ENCODE measurements around the gene FGGY. TPM values are rescaled to one million over a fixed set of nuclear protein-coding genes. Genes with fewer than 3 reads are reported as not detected.

FGGY gene
- total and polyA plus RNA-seq, 2 donors (not counting 1 experiment from before 2014, with no cell fraction given), result 6.1 to 38.5 TPM

DNA sequence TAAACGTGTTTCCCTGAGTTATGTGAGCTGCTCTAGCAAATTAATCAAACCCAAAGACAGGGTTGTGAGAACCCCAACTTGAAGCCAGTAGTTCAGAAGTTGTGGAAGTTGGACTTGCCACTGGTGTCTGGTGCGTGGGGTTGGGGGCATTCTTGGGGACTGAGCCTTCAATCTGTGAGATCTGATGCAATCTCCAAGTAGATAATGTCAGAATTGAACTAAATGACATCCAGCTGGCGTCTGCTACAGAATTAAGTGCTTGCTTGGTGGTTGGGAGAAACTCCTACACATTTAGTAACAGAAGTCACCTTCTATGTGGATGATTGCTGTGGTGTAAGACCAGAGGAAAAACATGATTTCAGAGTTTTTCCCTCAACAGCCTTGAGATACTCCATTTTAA is 207.4 kb downstream of the FGGY start:
- Mint-ChIP-seq H3K27ac (no peak overlapping the region), H3K4me3 (no peak overlapping the region), H3K9me3 (ENCODE audit: insufficient read depth) (no peaks in the 10 kb centered on the region), H3K4me1 (peaks cover 16% of the 10 kb centered on the region), H3K27me3 (no peaks in the 10 kb centered on the region)
- Histone ChIP-seq H3K36me3 (replicated peaks in 1 of 2; ENCODE audit: control extremely low read depth in 1 of 2, control insufficient read depth in 1 of 2, extremely low read depth in 1 of 2, insufficient read depth in 2 of 2, low read length in 1 of 2) (no peaks in the 10 kb centered on the region), H3K27me3 (replicated peaks in 1 of 4; ENCODE audit: control extremely low read depth in 1 of 4, control insufficient read depth in 3 of 4, insufficient read depth in 4 of 4, low read length in 3 of 4) (no peaks in the 10 kb centered on the region), H3K9me3 (ENCODE audit: control extremely low read depth in 1 of 3, control insufficient read depth in 2 of 3, insufficient read depth in 1 of 3, low read length in 2 of 3) (no peaks in the 10 kb centered on the region), H3K9ac (ENCODE audit: low read length) (no peak overlapping the region), H3K4me2 (replicated peaks; ENCODE audit: low read depth, low read length, poor library complexity, severe bottlenecking) (no peak overlapping the region), H3K4me3 (ENCODE audit: control extremely low read depth in 1 of 5, extremely low read depth in 1 of 5, insufficient read depth in 1 of 5, low read depth in 2 of 5, low read length in 4 of 5) (no peak overlapping the region), H3K79me2 (ENCODE audit: control insufficient read depth, insufficient read depth, low read length) (no peaks in the 10 kb centered on the region), H4K20me1 (ENCODE audit: control insufficient read depth, insufficient read depth, low read length, poor library complexity, severe bottlenecking) (no peaks in the 10 kb centered on the region), H3K27ac (ENCODE audit: low read length in 2 of 2) (no peak overlapping the region), H3K4me1 (ENCODE audit: control insufficient read depth in 2 of 2, insufficient read depth in 2 of 2, low read length in 2 of 2) (peaks cover 0 to 5% of the 10 kb centered on the region in 2 donors), H2AFZ (ENCODE audit: insufficient read depth, low read depth, low read length, poor library complexity, severe bottlenecking) (no peak overlapping the region)
- ATAC-seq (ENCODE audit: low read depth), result no peak
- no peak for DNase-seq
- CTCF ChIA-PET, result no interaction called here
- intact Hi-C loops (cut with micrococcal nuclease), result no loop called here
- POLR2A ChIA-PET, result no interaction called here
- TF ChIP-seq EZH2 (IDR thresholded peaks at IDR 0.05; ENCODE audit: borderline replicate concordance, insufficient read depth, low read depth, low read length, poor library complexity, severe bottlenecking), result no peak
- WGBS (ENCODE audit: insufficient coverage), result 89% methylated on average over 1 of the region's 3 CpGs

DNA sequence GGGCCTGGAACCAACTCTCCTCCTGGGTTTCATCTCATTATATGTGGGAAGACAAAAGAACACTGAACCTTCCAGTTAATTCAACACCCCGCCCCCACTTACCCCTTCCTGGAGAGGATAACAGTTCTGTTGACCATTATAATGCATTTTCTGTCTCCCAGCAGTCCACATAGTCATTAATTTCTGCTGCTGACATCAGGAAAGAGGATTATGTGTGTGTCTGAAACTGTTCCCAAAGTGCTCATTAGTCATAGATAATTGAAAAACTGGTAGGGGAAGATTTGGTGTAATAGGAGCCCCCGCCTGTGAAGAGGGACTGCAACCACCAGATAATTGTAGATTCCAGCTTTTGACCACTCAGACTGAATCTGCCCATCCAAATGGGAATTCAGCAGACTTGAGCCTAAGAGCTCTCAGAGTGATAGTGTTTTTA is 208.7 kb downstream of the FGGY start:
- Mint-ChIP-seq H3K4me1 (peaks cover 14% of the 10 kb centered on the region), H3K9me3 (ENCODE audit: insufficient read depth) (no peaks in the 10 kb centered on the region), H3K27ac (no peak overlapping the region), H3K4me3 (no peak overlapping the region), H3K27me3 (no peaks in the 10 kb centered on the region)
- WGBS (ENCODE audit: insufficient coverage), result 100% methylated on average over 1 of the region's 2 CpGs
- H3K27ac ChIP-seq (ENCODE audit: low read length in 2 of 2), result no peak overlapping the region
- ChIA-PET POLR2A (no interaction called here), CTCF (no interaction called here)
- H3K9ac ChIP-seq (ENCODE audit: low read length), result no peak overlapping the region
- TF ChIP-seq, protein P1, sequence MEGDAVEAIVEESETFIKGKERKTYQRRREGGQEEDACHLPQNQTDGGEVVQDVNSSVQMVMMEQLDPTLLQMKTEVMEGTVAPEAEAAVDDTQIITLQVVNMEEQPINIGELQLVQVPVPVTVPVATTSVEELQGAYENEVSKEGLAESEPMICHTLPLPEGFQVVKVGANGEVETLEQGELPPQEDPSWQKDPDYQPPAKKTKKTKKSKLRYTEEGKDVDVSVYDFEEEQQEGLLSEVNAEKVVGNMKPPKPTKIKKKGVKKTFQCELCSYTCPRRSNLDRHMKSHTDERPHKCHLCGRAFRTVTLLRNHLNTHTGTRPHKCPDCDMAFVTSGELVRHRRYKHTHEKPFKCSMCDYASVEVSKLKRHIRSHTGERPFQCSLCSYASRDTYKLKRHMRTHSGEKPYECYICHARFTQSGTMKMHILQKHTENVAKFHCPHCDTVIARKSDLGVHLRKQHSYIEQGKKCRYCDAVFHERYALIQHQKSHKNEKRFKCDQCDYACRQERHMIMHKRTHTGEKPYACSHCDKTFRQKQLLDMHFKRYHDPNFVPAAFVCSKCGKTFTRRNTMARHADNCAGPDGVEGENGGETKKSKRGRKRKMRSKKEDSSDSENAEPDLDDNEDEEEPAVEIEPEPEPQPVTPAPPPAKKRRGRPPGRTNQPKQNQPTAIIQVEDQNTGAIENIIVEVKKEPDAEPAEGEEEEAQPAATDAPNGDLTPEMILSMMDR (IDR thresholded peaks at IDR 0.05), result no peak
- TF ChIP-seq EZH2 (IDR thresholded peaks at IDR 0.05; ENCODE audit: borderline replicate concordance, insufficient read depth, low read depth, low read length, poor library complexity, severe bottlenecking), result no peak
- H2AFZ ChIP-seq (ENCODE audit: insufficient read depth, low read depth, low read length, poor library complexity, severe bottlenecking), result no peak overlapping the region
- H3K27me3 ChIP-seq (replicated peaks in 1 of 4; ENCODE audit: control extremely low read depth in 1 of 4, control insufficient read depth in 3 of 4, insufficient read depth in 4 of 4, low read length in 3 of 4), result no peaks in the 10 kb centered on the region
- no peaks in the 10 kb centered on the region for H3K36me3 ChIP-seq (replicated peaks in 1 of 2; ENCODE audit: control extremely low read depth in 1 of 2, control insufficient read depth in 1 of 2, extremely low read depth in 1 of 2, insufficient read depth in 2 of 2, low read length in 1 of 2)
- H3K4me3 ChIP-seq (ENCODE audit: control extremely low read depth in 1 of 5, extremely low read depth in 1 of 5, insufficient read depth in 1 of 5, low read depth in 2 of 5, low read length in 4 of 5), result no peak overlapping the region
- H4K20me1 ChIP-seq (ENCODE audit: control insufficient read depth, insufficient read depth, low read length, poor library complexity, severe bottlenecking), result no peaks in the 10 kb centered on the region
- H3K4me1 ChIP-seq (ENCODE audit: control insufficient read depth in 2 of 2, insufficient read depth in 2 of 2, low read length in 2 of 2), result peaks cover 0 to 5% of the 10 kb centered on the region in 2 donors
- H3K9me3 ChIP-seq (ENCODE audit: control extremely low read depth in 1 of 3, control insufficient read depth in 2 of 3, insufficient read depth in 1 of 3, low read length in 2 of 3), result no peaks in the 10 kb centered on the region
- H3K4me2 ChIP-seq (replicated peaks; ENCODE audit: low read depth, low read length, poor library complexity, severe bottlenecking), result no peak overlapping the region
- DNase-seq, result no peak
- intact Hi-C loops (cut with micrococcal nuclease), result no loop called here
- no peaks in the 10 kb centered on the region for H3K79me2 ChIP-seq (ENCODE audit: control insufficient read depth, insufficient read depth, low read length)
- no peak for ATAC-seq (ENCODE audit: low read depth)
